Prostate gland (tissue), 2 donors: ENCODE measurements around the gene SNX25. TPM values are rescaled to one million over a fixed set of nuclear protein-coding genes. Genes with fewer than 3 reads are reported as not detected.

ENCODE experiments used
- DNase-seq: peaks from one replicate; pipeline ENCODE4 v3.0.0-alpha.2; 2019; ENCODE audit warnings: low spot score
- H3K27ac ChIP-seq, 2 donors: fragments of 200-600 bp; sonication (generic); 2 replicates each; pipeline ENCODE4 v1.5.1; 2017 to 2019
- H3K27me3 ChIP-seq: fragments of 200-600 bp; sonication (generic); replicated peaks from 2 replicates; pipeline ENCODE4 v1.5.1; 2019; ENCODE audit not compliant: insufficient read depth
- H3K36me3 ChIP-seq, 2 donors: fragments of 200-600 bp; sonication (generic); 1 replicate in 1 of 2; 2 replicates in 1 of 2; pipeline versions ENCODE4 v1.5.1 to v1.8.1; 2017 to 2019
- H3K4me1 ChIP-seq: fragments of 200-600 bp; sonication (generic); replicated peaks from 2 replicates; pipeline ENCODE4 v1.5.1; 2019
- H3K4me3 ChIP-seq, 2 donors: fragments of 200-600 bp; sonication (generic); 2 replicates each; pipeline ENCODE4 v1.5.1; 2017 to 2019
- H3K9me3 ChIP-seq: fragments of 200-600 bp; sonication (generic); 2 replicates; pipeline ENCODE4 v1.5.1; 2017
- CTCF ChIP-seq, 4 experiments: fragments of 200-600 bp in 2 of 4; fragments of 450-650 bp in 2 of 4; sonication (generic) in 2 of 4; IDR thresholded peaks; 1 replicate in 3 of 4; 2 replicates in 1 of 4; pipeline ENCODE4 v1.5.1; 2016 to 2019; ENCODE audit warnings: antibody characterized with exemption in 4 of 4, mild to moderate bottlenecking in 2 of 4, moderate library complexity in 2 of 4
- POLR2A ChIP-seq: fragments of 450-650 bp; IDR thresholded peaks from one replicate; pipeline ENCODE4 v1.6.1; 2016; ENCODE audit warnings: antibody characterized with exemption, mild to moderate bottlenecking
- POLR2AphosphoS5 ChIP-seq: sonication (generic); formaldehyde crosslinking; IDR thresholded peaks from one replicate; pipeline ENCODE4 v1.6.1; 2017; ENCODE audit warnings: antibody characterized with exemption
- WGBS: methylation state at CpG from one replicate; pipeline ENCODE4 v1.1.5; 2018; 5-methylcytosine and 5-hydroxymethylcytosine counted together
- intact Hi-C: fragments of 100-400 bp; cut with DNase I; formaldehyde crosslinking; loops from one replicate; pipeline ENCODE4 v1.14.2; 2022
- total RNA-seq, 2 donors: library from RNA; depleted of rRNA; stranded (reverse); fragments of >200 nt; gene quantifications; one replicate each; pipeline ENCODE4 v1.1.0, GENCODE V29; 2016

SNX25 gene
- total RNA-seq, 2 donors from 2014 or later = 26.4 to 49.5 TPM

DNA sequence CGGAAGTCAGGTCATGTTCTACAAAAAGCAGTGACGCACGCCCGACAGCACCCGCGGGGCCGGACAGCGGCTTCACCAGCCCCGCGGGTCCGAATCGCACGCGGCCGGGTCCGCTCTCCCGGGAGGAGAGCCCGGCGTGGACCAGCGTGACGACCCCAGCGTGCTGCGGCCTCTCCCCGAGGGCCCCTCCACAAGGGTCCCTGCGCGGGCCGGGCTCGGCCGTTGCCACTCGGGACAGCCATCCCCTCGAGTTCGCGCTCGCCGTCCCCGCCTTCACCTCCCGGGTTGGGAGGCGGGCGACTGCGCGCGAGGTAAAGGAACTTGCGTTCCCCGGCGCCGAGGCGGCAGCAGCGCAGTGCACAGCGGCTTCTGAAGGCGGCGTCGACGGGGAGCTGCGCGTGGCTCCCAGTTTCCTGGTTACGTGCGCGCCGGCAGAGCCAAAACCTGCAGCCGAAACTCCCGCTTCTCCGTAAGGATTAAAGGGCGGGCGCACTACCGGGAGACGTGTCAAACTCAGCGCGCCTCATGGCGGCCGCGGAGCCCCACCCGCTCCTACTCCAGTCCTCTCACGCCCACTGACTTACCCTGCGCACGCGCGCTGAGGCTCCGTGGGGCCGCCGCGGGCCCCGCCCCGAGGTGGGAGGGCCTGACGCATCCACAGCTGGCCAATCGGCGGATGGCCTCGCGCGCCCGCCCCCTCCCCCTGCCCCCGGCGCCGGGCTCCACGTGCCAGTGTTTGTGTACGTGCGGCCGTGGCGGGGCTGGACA, 186.7 kb downstream of the SNX25 start:
- Histone ChIP-seq H3K27ac (peak overlapping the region; percentile 99 to 100), H3K4me3 (peak overlapping the region; percentile 59 to 80), H3K36me3 (peaks cover 0 to under 1% of the 10 kb centered on the region in 2 donors), H3K4me1 (no peaks in the 10 kb centered on the region), H3K27me3 (no peaks in the 10 kb centered on the region), H3K9me3 (no peaks in the 10 kb centered on the region)
- DNase-seq = peak; percentile 98
- intact Hi-C loops = loop anchor here (5.0 to 10.0 kb wide), 4 partner anchors 184 to 639 kb away; partner anchors contain the start of gene SLC25A4
- under 1% methylated on average over 75 of the region's 98 CpGs for WGBS
- TF ChIP-seq CTCF (IDR thresholded peaks at IDR 0.05) = no peak
- peak; percentile 85 for TF ChIP-seq POLR2AphosphoS5
- no peak for TF ChIP-seq POLR2A

DNA sequence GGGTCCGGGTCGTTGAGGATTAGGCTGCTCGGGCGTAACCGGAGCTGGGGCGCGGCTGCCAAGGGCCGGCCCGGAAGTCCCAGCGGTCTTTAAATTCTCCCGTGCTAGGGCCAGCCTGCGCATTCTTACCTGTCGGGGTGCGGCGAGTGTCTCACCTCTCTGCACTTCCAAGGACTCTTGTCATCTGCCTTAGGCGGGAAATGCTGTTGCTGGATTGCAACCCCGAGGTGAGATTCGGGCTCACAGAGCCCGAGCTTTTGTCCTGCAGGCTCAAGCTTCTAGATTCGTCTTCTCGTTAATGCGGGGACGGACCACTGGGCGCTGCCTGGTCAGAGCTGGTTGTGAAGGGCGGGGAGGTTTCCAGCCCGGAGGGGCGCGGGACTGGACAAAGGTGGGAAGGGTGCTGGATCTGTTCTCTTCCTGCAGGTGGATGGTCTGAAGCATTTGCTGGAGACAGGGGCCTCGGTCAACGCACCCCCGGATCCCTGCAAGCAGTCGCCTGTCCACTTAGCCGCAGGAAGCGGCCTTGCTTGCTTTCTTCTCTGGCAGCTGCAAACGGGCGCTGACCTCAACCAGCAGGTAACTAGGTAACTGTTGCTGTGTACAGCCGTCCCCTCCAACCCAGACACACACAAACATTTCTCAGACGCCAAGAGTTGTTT, 187.5 kb downstream of the SNX25 start, which contains the start of gene ANKRD37:
ANKRD37 (plus strand) TSS at position 118 of the 662 bp plus-strand sequence; CDS start at position 201, 83 bp downstream.
- Histone ChIP-seq H3K4me1 (no peaks in the 10 kb centered on the region), H3K9me3 (no peaks in the 10 kb centered on the region), H3K4me3 (peak within 1 kb of the TSS; percentile 59 to 80), H3K27ac (peak within 1 kb of the TSS; percentile 99 to 100), H3K36me3 (peaks cover 0 to 2% of the 10 kb centered on the region in 2 donors), H3K27me3 (no peaks in the 10 kb centered on the region)
- 6% methylated on average over 38 of the region's 38 CpGs for WGBS
- peak; percentile 59 for DNase-seq
- intact Hi-C loops = loop anchor here (5.0 to 10.0 kb wide), 4 partner anchors 185 to 638 kb away; partner anchors contain the start of gene SLC25A4
- no peak for TF ChIP-seq CTCF (IDR thresholded peaks at IDR 0.05)
- peak; percentile 84 for TF ChIP-seq POLR2AphosphoS5
- TF ChIP-seq POLR2A = peak; percentile 65

GRCh38 chr4:185398618-185399017, 189.2 kb downstream of the SNX25 start:
- Histone ChIP-seq H3K9me3 (no peaks in the 10 kb centered on the region), H3K27me3 (no peaks in the 10 kb centered on the region), H3K27ac (peak overlapping the region; percentile 43 to 100), H3K36me3 (peaks cover 0 to 2% of the 10 kb centered on the region in 2 donors), H3K4me3 (peak overlapping the region in 1 of 2 donors; percentile 80), H3K4me1 (peaks cover 3% of the 10 kb centered on the region)
- intact Hi-C loops = loop anchor here (5.0 to 10.0 kb wide), 4 partner anchors 186 to 636 kb away; partner anchors contain the start of gene SLC25A4
- DNase-seq = no peak
- no peak for TF ChIP-seq CTCF (IDR thresholded peaks at IDR 0.05)
- no peak for TF ChIP-seq POLR2A
- no peak for TF ChIP-seq POLR2AphosphoS5
- 18% methylated on average over 2 of the region's 2 CpGs for WGBS

- no peak for DNase-seq
Observed at GRCh38 chr4:185399466-185399865, 190.1 kb downstream of the SNX25 start.

More at GRCh38 chr4:185399466-185399865, 190.1 kb downstream of the SNX25 start:
- no peak for TF ChIP-seq CTCF (IDR thresholded peaks at IDR 0.05)
- TF ChIP-seq POLR2A = peak; percentile 9
- peak; percentile 42 for TF ChIP-seq POLR2AphosphoS5
- intact Hi-C loops = loop anchor here (5.0 to 10.0 kb wide), 4 partner anchors 187 to 635 kb away; partner anchors contain the start of gene SLC25A4
- Histone ChIP-seq H3K4me1 (peaks cover 3% of the 10 kb centered on the region), H3K27me3 (no peaks in the 10 kb centered on the region), H3K9me3 (no peaks in the 10 kb centered on the region), H3K4me3 (peak overlapping the region; percentile 10 to 80), H3K36me3 (peaks cover 0 to 2% of the 10 kb centered on the region in 2 donors), H3K27ac (peak overlapping the region; percentile 43 to 100)
- WGBS = 26% methylated on average over 8 of the region's 8 CpGs
